Neural progenitor cell (in vitro differentiated cells): ENCODE results near the gene REST. TPM values are rescaled to one million over a fixed set of nuclear protein-coding genes. Genes with fewer than 3 reads are reported as not detected.
"Not testable (repeated sequence)": the region's sequence is repeated elsewhere in the genome, so short reads cannot be mapped to it uniquely, and the experiment has no call there.

ENCODE experiments used
- DNase-seq: peaks from one replicate; pipeline ENCODE4 v3.0.0-alpha.2; 2016; ENCODE audit warnings: low spot score
- H2AFZ ChIP-seq: fragments of 200-600 bp; sonication (generic); replicated peaks from 2 replicates; pipeline ENCODE4 v1.6.1; 2016; ENCODE audit warnings: antibody characterized with exemption
- H3F3A ChIP-seq: fragments of 200-600 bp; sonication (generic); 2 replicates; pipeline ENCODE4 v1.6.1; 2016; ENCODE audit warnings: antibody characterized with exemption, low read depth
- H3K27ac ChIP-seq: fragments of 200-600 bp; sonication (generic); 2 replicates; pipeline ENCODE4 v1.5.1; 2016; ENCODE audit warnings: mild to moderate bottlenecking
- H3K27me3 ChIP-seq: fragments of 200-600 bp; sonication (generic); 2 replicates; pipeline ENCODE4 v1.6.1; 2016; ENCODE audit warnings: mild to moderate bottlenecking, moderate library complexity
- H3K36me3 ChIP-seq: fragments of 200-600 bp; sonication (generic); 2 replicates; pipeline ENCODE4 v1.5.1; 2016
- H3K4me1 ChIP-seq: fragments of 200-600 bp; sonication (generic); 2 replicates; pipeline ENCODE4 v1.6.1; 2016; ENCODE audit warnings: mixed run types
- H3K4me2 ChIP-seq: fragments of 200-600 bp; sonication (generic); 2 replicates; pipeline ENCODE4 v1.6.1; 2016
- H3K4me3 ChIP-seq: fragments of 200-600 bp; sonication (generic); 2 replicates; pipeline ENCODE4 v1.5.1; 2016
- H3K79me2 ChIP-seq: fragments of 200-600 bp; sonication (generic); 2 replicates; pipeline ENCODE4 v1.6.1; 2016; ENCODE audit warnings: low read depth
- H3K9ac ChIP-seq: fragments of 200-600 bp; sonication (generic); 2 replicates; pipeline ENCODE4 v1.6.1; 2016
- H3K9me3 ChIP-seq: fragments of 200-600 bp; sonication (generic); 2 replicates; pipeline ENCODE4 v1.5.1; 2016; ENCODE audit warnings: low read depth
- H4K20me1 ChIP-seq: fragments of 200-600 bp; sonication (generic); 2 replicates; pipeline ENCODE4 v1.6.1; 2016; ENCODE audit warnings: low read depth
- H3K27ac Mint-ChIP-seq: 3 replicates; pipeline ENCODE4 v1.8.0; 2021; ENCODE audit warnings: mixed read lengths
- H3K27me3 Mint-ChIP-seq: 2 replicates; pipeline ENCODE4 v1.8.0; 2022; ENCODE audit warnings: low read depth, mild to moderate bottlenecking, inconsistent platforms, moderate library complexity, mixed read lengths; ENCODE audit not compliant: insufficient read depth
- H3K36me3 Mint-ChIP-seq: 3 replicates; pipeline ENCODE4 v1.8.0; 2021; ENCODE audit warnings: mixed read lengths
- H3K4me1 Mint-ChIP-seq: 3 replicates; pipeline ENCODE4 v1.8.0; 2021; ENCODE audit warnings: mixed read lengths
- H3K4me3 Mint-ChIP-seq: 3 replicates; pipeline ENCODE4 v1.8.0; 2021; ENCODE audit warnings: mild to moderate bottlenecking, moderate library complexity, mixed read lengths
- H3K9me3 Mint-ChIP-seq: 3 replicates; pipeline ENCODE4 v1.8.0; 2020; ENCODE audit warnings: mixed read lengths
- EZH2 ChIP-seq: fragments of 200-600 bp; sonication (generic); IDR thresholded peaks from 2 replicates; pipeline ENCODE4 v1.6.1; 2017; ENCODE audit warnings: antibody characterized with exemption, mild to moderate bottlenecking, moderate library complexity
- EZH2phosphoT487 ChIP-seq: fragments of 200-600 bp; sonication (generic); IDR thresholded peaks from 2 replicates; pipeline ENCODE4 v1.6.1; 2017; ENCODE audit warnings: antibody characterized with exemption
- total RNA-seq: library from RNA; depleted of rRNA; stranded (reverse); fragments of >200 nt; gene quantifications from 2 replicates; pipeline ENCODE4 v1.2.3, GENCODE V29; 2015; ENCODE audit warnings: low replicate concordance
- TF ChIP-seq, protein P1 (sequence below): fragments of 200-600 bp; sonication (generic); IDR thresholded peaks from 2 replicates; pipeline ENCODE4 v1.5.1; 2017; ENCODE audit warnings: antibody characterized with exemption, mild to moderate bottlenecking

Gene REST
- total RNA-seq, 1 donor from 2014 or later: 87.3 TPM

DNA sequence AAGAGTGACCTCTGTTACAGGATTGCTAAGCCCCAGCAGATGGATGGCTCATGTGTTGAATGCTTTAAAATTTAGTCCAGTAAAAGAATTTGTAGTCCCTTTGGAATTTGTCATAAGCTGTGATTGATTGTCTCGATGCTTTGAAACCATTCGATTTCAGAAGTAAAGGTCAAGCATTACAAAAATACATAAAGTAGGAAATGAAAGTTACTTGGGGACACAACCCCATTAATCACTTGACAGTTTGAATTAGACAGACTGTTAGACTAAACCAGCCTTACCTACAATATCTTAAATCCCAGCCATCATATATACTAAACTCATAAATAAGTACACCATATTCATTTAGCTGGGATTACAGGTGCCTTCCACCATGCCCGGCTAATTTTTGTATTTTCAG is 6.6 kb downstream of the REST start:
- H3K4me2 ChIP-seq: no peak overlapping the region
- no peak overlapping the region for H3K9ac ChIP-seq
- peaks cover 11% of the 10 kb centered on the region for H3F3A ChIP-seq
- no peak for TF ChIP-seq EZH2phosphoT487
- no peak for TF ChIP-seq EZH2
- TF ChIP-seq, protein P1, sequence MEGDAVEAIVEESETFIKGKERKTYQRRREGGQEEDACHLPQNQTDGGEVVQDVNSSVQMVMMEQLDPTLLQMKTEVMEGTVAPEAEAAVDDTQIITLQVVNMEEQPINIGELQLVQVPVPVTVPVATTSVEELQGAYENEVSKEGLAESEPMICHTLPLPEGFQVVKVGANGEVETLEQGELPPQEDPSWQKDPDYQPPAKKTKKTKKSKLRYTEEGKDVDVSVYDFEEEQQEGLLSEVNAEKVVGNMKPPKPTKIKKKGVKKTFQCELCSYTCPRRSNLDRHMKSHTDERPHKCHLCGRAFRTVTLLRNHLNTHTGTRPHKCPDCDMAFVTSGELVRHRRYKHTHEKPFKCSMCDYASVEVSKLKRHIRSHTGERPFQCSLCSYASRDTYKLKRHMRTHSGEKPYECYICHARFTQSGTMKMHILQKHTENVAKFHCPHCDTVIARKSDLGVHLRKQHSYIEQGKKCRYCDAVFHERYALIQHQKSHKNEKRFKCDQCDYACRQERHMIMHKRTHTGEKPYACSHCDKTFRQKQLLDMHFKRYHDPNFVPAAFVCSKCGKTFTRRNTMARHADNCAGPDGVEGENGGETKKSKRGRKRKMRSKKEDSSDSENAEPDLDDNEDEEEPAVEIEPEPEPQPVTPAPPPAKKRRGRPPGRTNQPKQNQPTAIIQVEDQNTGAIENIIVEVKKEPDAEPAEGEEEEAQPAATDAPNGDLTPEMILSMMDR: no peak
- H4K20me1 ChIP-seq: peaks cover 76% of the 10 kb centered on the region
- H3K4me3 ChIP-seq: no peak overlapping the region
- Mint-ChIP-seq H3K27ac (no peak overlapping the region), H3K36me3 (peaks cover 32% of the 10 kb centered on the region), H3K4me3 (no peak overlapping the region), H3K9me3 (no peaks in the 10 kb centered on the region), H3K27me3 (no peaks in the 10 kb centered on the region), H3K4me1 (peaks cover 28% of the 10 kb centered on the region)
- no peaks in the 10 kb centered on the region for H3K9me3 ChIP-seq
- no peak for DNase-seq
- peaks cover 10% of the 10 kb centered on the region for H3K36me3 ChIP-seq
- no peaks in the 10 kb centered on the region for H3K27me3 ChIP-seq
- H3K27ac ChIP-seq: no peak overlapping the region
- no peak overlapping the region for H2AFZ ChIP-seq
- peaks cover 100% of the 10 kb centered on the region for H3K79me2 ChIP-seq
- peaks cover 27% of the 10 kb centered on the region for H3K4me1 ChIP-seq

DNA sequence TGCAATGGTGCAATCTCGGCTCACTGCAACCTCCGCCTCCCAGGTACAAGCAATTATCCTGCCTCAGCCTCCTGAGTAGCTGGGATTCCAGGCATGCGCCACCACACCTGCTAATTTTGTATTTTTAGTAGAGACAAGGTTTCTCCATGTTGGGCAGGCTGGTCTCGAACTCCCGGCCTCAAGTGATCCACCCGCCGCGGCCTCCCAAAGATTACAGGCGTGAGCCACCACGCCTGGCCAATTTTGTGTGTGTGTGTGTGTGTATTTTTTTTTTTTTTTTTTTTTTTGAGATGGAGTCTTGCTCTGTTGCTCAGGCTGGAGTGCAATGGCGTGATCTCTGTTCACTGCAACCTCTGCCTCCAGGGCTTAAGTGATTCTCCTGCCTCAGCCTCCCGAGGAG is 7.3 kb downstream of the REST start:
- H3K4me3 Mint-ChIP-seq, H3K27ac Mint-ChIP-seq, H3K9ac ChIP-seq, H3K4me2 ChIP-seq, H3K27me3 ChIP-seq, H3K27ac ChIP-seq, H3K9me3 Mint-ChIP-seq, H3K4me3 ChIP-seq, H3F3A ChIP-seq, H2AFZ ChIP-seq, H3K9me3 ChIP-seq, H3K27me3 Mint-ChIP-seq, DNase-seq: not testable (repeated sequence)
- peaks cover 100% of the 10 kb centered on the region for H3K79me2 ChIP-seq
- H4K20me1 ChIP-seq: peaks cover 80% of the 10 kb centered on the region
- peaks cover 37% of the 10 kb centered on the region for H3K36me3 Mint-ChIP-seq
- peaks cover 16% of the 10 kb centered on the region for H3K36me3 ChIP-seq
- peaks cover 24% of the 10 kb centered on the region for H3K4me1 ChIP-seq
- peaks cover 27% of the 10 kb centered on the region for H3K4me1 Mint-ChIP-seq

DNA sequence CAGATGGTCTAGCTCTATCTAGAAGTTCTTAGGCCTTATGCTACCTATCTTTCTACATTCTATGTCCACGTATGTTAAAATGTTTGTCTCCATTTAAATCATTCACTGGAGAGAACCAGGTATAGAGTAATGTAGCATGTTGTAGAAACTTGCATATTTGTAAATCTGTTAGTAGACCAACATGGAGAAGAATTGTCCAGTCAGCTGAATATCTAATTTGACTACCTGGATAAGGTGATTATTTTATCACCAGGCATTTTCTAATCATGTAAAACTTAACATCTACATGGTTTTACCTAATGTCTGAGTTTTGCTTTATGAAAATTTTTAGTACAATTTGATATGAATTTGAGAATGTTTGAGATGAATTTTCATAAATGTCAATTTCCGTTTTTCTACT is 19.5 kb downstream of the REST start:
- TF ChIP-seq EZH2: no peak
- TF ChIP-seq, protein P1: no peak
- TF ChIP-seq EZH2phosphoT487: no peak
- peaks cover 50% of the 10 kb centered on the region for H3K36me3 Mint-ChIP-seq
- H4K20me1 ChIP-seq: peaks cover 17% of the 10 kb centered on the region

DNA sequence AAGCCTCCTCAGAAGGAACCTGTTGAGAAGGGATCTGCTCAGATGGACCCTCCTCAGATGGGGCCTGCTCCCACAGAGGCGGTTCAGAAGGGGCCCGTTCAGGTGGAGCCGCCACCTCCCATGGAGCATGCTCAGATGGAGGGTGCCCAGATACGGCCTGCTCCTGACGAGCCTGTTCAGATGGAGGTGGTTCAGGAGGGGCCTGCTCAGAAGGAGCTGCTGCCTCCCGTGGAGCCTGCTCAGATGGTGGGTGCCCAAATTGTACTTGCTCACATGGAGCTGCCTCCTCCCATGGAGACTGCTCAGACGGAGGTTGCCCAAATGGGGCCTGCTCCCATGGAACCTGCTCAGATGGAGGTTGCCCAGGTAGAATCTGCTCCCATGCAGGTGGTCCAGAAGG is 22.9 kb downstream of the REST start:
- peaks cover 35% of the 10 kb centered on the region for H3K79me2 ChIP-seq
- H3F3A ChIP-seq: no peaks in the 10 kb centered on the region
- H4K20me1 ChIP-seq: peaks cover 29% of the 10 kb centered on the region
- no peak overlapping the region for H3K4me3 Mint-ChIP-seq
- no peaks in the 10 kb centered on the region for H3K9me3 Mint-ChIP-seq
- no peaks in the 10 kb centered on the region for H3K27me3 ChIP-seq
- peaks cover 15% of the 10 kb centered on the region for H3K36me3 ChIP-seq
- H2AFZ ChIP-seq: no peak overlapping the region
- no peaks in the 10 kb centered on the region for H3K27me3 Mint-ChIP-seq
- H3K9ac ChIP-seq: no peak overlapping the region
- H3K27ac ChIP-seq: no peak overlapping the region
- no peaks in the 10 kb centered on the region for H3K4me1 Mint-ChIP-seq
- TF ChIP-seq, protein P1: no peak
- TF ChIP-seq EZH2phosphoT487 (no peak), EZH2 (no peak)
- no peak overlapping the region for H3K4me3 ChIP-seq
- no peak for DNase-seq
- H3K27ac Mint-ChIP-seq: no peak overlapping the region
- H3K4me1 ChIP-seq: no peaks in the 10 kb centered on the region
- no peaks in the 10 kb centered on the region for H3K9me3 ChIP-seq
- H3K4me2 ChIP-seq: no peak overlapping the region
- H3K36me3 Mint-ChIP-seq: peaks cover 31% of the 10 kb centered on the region

More for the DNA sequence above, 19.5 kb downstream of the REST start:
- Histone ChIP-seq H3K4me2 (no peak overlapping the region), H3F3A (no peaks in the 10 kb centered on the region), H3K79me2 (peaks cover 27% of the 10 kb centered on the region), H3K4me1 (no peaks in the 10 kb centered on the region), H3K9ac (no peak overlapping the region), H3K27me3 (no peaks in the 10 kb centered on the region), H2AFZ (no peak overlapping the region), H3K9me3 (no peaks in the 10 kb centered on the region), H3K4me3 (no peak overlapping the region), H3K27ac (no peak overlapping the region), H3K36me3 (peaks cover 12% of the 10 kb centered on the region)
- no peak for DNase-seq
- no peaks in the 10 kb centered on the region for H3K9me3 Mint-ChIP-seq
- H3K4me3 Mint-ChIP-seq: no peak overlapping the region
- H3K27ac Mint-ChIP-seq: no peak overlapping the region
- H3K27me3 Mint-ChIP-seq: peaks cover 2% of the 10 kb centered on the region
- no peaks in the 10 kb centered on the region for H3K4me1 Mint-ChIP-seq
